EL (cell line): ENCODE measurements around the gene RNASE13.
A peak's percentile ranks its signal among the peaks of the same experiment; 100 is the strongest.
"Not testable (repeated sequence)": the region's sequence is repeated elsewhere in the genome, so short reads cannot be mapped to it uniquely, and the experiment has no call there.

ENCODE experiments used
- DNase-seq: peaks from one replicate; pipeline ENCODE4 v3.0.0-alpha.2; 2016

The RNASE13 gene

GRCh38 chr14:21019366-21019765 is 15.2 kb downstream of the RNASE13 start:
- DNase-seq = no peak

DNA sequence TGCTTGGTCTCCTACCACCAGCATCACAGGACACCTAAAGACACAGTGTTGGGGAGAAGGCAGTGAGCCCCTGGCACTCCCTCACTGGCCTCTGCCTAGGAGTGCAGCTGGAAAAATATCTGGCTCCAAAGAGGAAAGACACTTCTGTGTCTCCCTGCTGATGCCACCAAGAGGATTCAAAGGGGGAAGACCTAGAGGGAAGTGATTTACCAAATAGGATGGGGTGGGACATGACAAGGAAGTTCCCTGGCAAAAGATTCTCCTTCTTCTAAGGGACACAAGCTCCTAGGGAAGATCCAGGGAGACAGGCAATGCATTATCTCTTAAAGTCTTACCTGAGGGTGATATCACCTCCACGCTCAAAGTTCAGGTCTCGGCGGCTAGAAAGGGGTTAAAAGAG is 15.8 kb downstream of the RNASE13 start:
- DNase-seq = no peak

- DNase-seq = no peak
Measured at GRCh38 chr14:21018286-21018685, 16.3 kb downstream of the RNASE13 start.

DNA sequence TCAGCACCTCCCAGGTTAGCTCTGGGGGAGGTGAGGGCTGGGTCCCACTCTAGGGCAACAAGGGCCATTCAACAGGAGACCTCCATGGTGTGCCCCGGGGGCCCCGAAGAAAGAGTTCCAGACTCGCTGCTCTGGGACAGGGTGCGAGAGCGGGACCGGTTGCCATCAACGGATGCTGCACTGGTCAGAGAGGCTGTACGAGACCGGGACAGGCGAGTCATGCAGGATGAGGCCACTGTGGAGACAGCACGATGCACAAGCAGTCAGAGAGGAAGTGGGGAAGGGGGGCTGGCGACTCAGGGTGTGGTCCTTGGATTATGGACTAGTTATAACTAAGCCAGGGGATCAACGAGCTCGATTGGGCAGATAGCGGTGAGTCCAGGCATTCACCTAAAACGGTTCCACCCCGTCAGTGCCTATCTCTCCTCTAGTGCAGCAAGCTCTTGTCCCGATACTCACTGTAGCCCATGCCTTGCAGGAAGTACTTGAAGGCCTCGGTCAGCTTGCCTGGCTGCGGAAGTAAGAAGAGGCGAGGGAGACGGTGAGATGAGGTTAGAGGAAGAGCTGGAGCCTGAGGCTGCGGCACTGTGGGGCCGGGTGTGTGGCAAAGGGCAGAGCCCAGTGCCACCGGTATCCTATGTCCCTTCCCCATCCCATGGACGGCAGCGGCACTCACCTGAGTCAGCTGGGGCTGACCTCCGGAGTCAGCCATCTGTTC is 16.9 kb downstream of the RNASE13 start:
- DNase-seq = no peak

DNA sequence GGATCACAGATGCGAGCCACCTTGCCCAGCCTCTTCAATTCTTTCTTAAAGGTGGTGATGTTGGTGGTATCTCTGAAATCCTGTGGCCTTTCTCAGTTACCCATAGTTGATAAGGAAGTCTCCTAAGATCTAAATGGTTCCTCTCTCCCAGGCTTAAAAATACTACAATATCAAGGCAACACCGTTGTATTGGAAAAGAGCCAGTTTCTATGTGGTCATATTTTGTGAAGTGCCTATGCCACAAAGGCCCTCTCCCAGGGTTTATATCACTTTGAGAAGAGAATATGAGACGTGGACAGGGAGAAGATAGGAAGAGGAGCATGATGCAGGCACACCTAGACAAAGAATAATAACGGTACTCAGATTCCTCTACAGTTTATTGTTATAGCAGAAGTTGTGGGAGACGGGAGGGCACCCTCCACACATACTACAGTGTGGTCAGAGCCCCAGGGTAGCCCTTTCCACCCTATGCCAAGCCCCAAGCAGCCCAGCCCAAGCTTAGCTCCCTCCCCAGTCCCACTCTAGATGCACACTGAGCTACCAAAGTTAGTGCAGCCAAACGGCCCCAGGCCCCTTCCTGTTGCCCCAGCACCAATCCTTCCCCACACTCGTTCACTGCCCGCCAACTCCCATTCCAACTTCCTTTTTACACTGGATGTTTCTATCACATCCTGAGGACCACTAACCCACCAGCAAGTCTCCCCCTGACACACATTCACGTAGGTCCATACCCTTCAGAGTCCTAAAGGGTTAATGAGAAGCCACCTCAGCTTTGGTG is 18.0 kb downstream of the RNASE13 start:
- DNase-seq = no peak

DNA sequence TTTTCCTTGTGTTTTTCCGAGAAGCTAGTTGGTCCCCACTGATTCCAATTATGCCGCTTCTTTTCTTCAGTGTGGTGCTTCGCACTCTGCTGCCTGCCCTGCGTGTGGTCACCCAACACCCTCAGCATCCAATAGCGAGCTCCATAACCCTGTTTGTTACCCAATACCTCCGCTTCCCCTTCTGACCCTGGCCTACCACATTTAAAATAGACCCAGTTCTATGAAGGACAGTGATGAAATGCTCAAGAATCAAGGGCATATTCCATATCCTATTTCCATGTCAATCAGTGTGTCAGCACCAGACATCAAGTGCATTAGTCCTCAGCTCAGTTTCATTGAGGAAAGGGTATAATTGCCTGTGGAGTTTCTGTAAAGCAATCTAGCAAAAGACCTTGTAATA is 19.3 kb downstream of the RNASE13 start:
- no peak for DNase-seq

DNA sequence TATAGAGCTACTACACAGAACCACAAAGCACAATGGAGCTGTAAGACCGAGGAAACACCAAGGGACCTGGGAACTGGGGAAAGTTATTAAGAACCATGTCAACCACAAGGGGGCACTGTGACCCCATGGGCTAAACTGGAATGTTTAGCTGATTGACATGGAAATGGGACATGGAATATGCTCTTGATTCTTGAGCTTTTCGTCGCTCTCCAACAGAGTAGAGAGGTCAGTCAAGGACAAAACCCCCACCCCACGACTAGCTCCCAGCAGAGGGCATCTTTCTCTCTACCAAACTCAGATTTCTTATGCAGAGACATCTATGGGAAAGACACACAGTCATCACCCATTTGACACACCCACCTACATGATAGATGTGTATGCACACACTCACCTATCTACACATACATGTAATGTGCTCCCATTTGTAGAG is 19.8 kb downstream of the RNASE13 start:
- DNase-seq = peak; percentile 81

- no peak for DNase-seq
Measured at GRCh38 chr14:21011136-21011535, 23.5 kb downstream of the RNASE13 start.

- not testable (repeated sequence) for DNase-seq
Measured at GRCh38 chr14:21009721-21010120, 24.9 kb downstream of the RNASE13 start.

GRCh38 chr14:21003788-21004346 is 30.7 kb downstream of the RNASE13 start:
- no peak for DNase-seq

- DNase-seq = no peak
Measured at GRCh38 chr14:21001218-21001617, 33.4 kb downstream of the RNASE13 start.

GRCh38 chr14:20999591-20999990 is 35.0 kb downstream of the RNASE13 start:
- DNase-seq = no peak

GRCh38 chr14:20998674-20999366 is 35.8 kb downstream of the RNASE13 start, which contains the start of gene SLC39A2:
Gene SLC39A2, plus strand, starts transcription at chr14:20999293. Its CDS starts 154 bp downstream, at chr14:20999447.
- peak; percentile 70 for DNase-seq

DNA sequence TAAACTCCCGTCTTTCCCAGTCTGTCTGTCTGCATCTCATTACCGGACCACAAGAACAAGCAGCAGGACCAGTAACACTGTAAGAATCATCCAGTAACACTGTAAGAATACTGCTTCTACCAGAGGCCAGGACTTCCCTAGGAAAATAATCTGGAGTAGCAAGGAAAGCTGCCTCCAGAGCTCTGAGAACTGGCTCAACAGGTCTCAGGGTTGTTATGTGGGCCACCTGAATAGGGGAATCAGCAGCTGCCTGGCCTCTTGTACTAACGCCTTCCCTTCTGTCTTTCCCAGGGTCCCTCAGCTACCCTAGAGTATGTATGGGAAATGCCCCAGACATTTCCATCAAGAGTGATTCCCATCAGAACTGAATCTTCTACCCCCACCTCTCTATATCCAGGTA is 36.5 kb downstream of the RNASE13 start:
- DNase-seq = no peak

GRCh38 chr14:20997564-20997963 is 37.0 kb downstream of the RNASE13 start:
- DNase-seq = no peak

GRCh38 chr14:20997115-20997514 is 37.5 kb downstream of the RNASE13 start:
- no peak for DNase-seq

DNA sequence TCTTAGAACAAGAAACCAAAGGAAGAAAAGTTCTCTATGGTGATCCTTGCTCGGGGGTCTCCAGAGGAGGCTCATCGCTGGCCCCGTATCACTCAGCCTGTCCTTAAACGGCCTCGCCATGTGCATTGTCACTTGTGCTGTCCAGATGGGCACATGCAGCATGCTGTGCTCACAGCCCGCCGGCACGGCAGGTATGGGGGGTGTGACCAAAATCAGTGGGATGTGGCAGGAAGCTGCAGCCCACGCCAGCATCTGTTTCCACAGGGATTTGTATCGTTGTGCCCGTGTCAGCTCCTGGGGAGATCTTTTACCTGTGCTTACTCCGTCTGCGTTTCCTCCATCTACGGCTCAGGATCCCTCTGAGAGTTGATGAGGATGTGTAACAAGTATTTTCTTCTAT is 38.1 kb downstream of the RNASE13 start:
- DNase-seq = no peak

- DNase-seq = peak; percentile 98
Measured at GRCh38 chr14:20989787-20990600, 44.6 kb downstream of the RNASE13 start, which contains the start of gene METTL17. Gene METTL17, plus strand, starts transcription at chr14:20989980. Its CDS starts 23 bp downstream, at chr14:20990003.

DNA sequence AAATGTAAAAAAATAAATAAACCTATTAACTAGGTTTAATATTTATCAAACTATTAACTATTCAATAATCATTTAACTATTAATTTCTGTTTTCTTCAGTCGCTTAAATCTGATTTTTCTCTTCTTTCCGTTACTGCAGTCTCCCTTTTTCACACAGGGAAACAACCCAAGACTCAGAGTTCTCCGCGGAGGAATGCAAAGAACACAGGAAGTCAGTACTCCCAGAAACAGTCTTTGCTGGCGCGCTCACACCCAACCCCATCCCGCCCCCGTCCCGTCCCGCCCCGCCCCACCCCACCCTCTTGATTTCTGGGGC is 45.2 kb downstream of the RNASE13 start:
- DNase-seq = no peak

DNA sequence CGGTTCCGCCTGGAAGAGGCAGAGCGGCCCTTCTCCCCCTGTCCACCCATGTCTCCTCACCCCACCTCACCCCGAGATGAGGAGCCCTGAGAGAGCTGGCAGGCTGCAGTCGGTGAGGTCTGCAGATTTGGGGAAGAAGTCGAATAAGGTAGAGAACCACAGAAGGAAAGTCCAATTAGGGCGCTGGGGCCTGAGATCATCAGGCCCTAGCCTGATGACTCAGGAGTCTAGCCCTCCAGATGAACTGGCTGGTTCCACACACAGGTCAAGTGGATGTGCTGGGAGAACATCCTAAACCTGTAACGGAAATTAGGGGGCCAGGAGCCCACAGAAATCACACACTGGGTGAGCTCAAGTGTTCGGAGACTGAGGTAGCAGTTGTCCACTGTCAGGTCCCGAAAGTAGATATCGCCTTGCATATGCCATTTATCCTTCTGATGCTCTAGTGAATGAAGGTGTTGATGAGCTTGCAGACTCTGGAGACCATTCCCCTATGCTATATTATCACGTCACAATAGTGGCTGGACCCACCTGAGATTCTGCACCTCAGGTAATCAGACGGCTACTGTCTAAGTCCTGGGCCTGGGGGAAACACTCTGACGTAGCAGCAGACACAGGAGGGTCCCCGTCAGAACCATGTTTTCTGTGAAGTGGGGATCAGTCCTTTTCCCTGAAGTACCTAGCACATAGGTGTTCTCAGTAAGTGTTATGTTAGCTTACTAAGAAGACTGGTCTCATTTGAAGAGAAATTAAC is 45.7 kb downstream of the RNASE13 start:
- peak; percentile 26 for DNase-seq

DNA sequence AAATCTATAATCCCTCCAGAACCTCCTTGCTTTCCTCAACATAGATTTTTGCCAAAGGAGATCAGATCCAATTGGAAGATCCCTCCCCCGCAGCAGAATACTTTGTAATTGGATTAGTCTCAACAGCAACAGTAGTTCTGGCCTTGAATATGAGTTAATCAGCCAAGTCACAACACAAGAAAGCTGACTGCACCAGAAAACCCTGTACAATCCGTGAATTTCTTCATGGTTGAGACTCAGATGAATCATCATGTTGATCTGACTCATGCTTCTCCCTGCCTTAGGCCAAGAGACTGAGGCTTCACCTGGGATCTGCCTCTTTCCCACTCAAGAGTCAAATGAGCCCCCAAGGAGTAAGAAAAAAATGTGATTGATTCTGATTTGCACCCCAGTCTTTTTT is 47.8 kb downstream of the RNASE13 start:
- DNase-seq = peak; percentile 92

- not testable (repeated sequence) for DNase-seq
Measured at GRCh38 chr14:20985650-20986049, 49.0 kb downstream of the RNASE13 start.
